ENCODE data around the gene DDR1. TPM values are rescaled to one million over a fixed set of nuclear protein-coding genes. Genes with fewer than 3 reads are reported as not detected.
"Not testable (repeated sequence)": the region's sequence is repeated elsewhere in the genome, so short reads cannot be mapped to it uniquely, and the experiment has no call there.

Gene DDR1
- polyA plus RNA-seq, 10 donors: 44.6 to 78.1 (median 50.8) TPM

DNA sequence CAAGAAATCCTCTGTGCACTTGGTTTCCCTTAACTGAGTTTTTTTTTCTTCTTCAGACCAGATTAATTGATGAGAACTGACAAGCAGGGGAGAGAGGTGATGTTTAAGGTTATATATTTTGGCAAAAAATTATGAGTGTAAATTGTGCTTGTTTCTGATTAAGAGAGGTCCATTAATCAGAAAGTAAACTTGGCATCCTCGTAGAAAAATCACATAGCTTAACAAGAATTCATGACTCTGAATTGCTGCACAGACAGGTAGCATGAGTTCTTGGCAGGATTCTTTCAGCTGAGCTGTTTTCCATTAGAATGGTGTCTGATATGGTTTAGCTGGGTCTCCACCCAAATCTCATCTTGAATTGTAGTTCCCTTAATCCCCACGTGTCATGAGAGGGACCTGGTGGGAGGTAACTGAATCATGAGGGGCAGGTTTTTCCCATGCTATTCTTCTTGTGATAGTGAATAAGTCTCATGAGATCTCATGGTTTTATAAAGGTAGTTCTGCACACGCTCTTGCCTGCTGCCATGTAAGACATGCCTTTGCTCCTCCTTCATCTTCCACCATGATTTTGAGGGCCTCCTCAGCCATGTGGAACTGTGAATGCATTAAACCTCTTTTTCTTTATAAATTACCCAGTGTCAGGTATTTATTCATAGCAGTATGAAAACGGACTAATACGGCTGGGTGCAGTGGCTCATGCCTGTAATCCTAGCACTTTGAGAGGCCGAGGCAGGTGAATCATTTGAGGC, 34.2 kb upstream of the DDR1 start:
- DNase-seq: no peak

DNA sequence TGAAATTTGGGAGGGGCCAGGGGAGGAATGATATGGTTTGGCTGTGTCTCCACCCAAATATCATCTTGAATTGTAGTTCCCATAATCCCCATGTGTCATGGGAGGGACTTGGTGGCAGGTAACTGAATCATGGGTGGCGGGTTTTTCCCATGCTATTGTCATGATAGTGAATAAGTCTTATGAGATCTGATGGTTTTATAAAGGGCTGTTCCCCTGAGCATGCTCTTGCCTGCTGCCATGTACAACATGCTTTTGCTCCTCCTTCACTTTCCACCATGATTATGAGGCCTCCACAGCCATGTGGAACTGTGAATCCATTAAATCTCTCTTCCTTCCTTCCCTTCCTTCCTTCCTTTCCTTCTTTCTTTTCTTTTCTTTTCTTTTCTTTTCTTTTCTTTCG, 31.9 kb upstream of the DDR1 start:
- not testable (repeated sequence) for DNase-seq

DNA sequence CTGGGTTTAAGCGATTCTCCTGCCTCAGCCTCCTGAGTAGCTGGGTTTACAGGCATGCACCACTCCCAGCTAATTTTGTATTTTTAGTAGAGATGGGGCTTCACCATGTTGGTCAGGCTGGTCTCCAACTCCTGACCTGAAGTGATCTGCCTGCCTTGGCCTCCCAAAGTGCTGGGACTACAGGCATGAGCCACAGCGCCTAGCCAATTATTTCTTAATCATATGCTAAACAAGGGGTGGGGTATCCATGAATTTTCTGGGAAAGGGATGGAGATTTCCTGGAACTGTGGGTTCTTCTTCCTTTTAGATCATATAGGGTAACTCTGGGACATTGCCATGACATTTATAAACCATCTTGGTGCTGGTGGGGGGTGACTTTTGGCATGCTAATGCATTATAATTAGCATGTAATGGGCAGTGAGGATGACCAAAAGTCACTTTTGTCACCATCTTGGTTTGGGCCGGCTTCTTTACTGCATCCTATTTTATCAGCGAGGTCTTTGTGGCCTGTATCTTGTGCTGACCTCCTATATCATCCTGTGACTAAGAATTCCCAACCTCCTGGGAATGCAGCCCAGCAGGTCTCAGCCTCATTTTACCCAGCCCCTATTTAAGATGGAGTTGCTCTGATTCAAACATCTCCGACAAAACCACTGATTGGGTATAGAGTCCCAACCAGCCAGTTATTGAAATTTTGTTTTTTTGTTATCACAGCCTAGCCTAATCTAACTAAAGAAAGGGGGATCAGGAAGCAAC, 29.9 kb upstream of the DDR1 start:
- DNase-seq: no peak

DNA sequence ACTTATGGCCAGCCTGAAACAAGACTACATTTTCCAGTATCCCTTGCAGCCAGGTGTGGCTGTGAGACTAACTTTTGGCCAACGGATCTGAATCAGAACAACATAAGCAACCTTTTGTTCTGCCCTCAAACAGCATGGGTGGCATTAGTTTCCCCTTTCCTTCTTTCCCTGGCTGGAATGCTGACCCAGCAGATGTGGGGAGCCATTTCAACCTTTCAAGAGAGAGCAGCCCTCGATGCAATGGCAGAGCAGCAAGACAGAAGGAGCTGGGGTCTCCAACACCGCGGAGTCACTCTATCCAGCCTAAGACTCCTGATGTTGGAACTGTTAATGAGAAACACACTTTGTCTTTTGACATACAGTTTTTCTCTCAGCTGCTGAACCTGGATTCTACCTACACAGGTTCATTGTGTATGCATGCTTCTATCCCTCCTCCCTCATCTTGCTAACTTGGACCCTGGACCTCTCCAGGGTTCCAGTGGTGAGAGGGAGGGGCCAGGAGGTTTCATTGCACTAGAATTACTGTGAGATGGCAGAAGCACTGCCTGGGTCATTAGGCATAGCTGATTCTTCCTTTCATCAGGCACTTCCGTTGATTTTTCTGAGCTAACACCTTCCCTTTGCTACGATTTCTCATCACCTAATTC, 28.8 kb upstream of the DDR1 start:
- DNase-seq: no peak

DNA sequence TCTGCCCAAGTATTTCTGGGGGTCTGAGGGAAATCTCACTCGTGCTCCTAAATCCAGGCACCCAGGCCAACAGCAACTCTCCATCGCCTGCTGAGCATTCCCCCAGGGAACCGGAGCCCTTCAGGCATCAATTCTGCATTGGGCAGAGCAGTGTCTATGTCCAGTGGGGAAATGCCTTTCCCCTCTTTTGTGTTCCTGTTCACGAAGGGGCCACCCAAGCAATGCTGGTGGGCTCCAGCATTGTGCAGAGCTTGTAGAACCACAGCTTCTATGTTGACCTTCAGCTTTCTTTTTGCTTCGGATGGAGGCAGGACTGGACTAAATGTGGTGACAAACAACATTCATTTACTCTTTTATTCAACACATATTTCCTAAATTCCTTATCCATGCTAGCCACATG, 27.2 kb upstream of the DDR1 start:
- no peak for DNase-seq

DNA sequence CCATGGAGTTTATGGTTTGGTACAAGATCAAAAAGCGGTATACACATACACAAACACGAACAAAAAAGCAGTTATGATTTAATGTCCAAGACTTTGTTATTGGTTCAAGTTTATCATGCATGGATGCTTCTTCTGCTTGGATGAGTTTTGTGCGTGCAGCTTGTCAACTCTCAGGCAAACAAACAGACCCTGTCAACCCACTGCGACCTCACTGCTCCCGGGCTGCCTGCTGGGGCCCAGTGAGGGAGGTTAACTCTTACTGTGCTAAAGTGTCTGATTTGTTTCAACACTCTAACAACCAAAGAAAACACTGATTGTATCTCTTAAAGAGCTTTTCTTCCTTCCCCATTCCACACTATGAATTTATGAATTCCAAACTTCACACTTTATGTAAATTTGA, 26.8 kb upstream of the DDR1 start:
- no peak for DNase-seq

DNA sequence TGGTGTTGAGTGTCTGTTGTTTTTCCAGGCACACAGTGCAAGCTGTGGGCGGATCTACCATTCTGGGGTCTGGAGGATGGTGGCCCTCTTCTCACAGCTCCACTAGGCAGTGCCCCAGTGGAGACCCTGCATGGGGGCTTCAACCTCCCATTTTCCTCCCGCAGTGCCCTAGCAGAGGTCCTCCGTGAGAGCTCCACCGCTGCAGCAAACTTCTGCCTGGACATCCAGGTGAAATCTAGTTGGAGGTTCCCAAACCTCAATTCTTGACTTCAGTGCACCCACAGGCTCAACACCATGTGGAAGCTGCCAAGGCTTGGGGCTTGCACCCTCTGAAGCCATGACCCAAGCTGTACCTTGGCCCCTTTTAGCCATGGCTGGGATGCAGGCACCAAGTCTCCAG, 24.6 kb upstream of the DDR1 start:
- DNase-seq: not testable (repeated sequence)

DNA sequence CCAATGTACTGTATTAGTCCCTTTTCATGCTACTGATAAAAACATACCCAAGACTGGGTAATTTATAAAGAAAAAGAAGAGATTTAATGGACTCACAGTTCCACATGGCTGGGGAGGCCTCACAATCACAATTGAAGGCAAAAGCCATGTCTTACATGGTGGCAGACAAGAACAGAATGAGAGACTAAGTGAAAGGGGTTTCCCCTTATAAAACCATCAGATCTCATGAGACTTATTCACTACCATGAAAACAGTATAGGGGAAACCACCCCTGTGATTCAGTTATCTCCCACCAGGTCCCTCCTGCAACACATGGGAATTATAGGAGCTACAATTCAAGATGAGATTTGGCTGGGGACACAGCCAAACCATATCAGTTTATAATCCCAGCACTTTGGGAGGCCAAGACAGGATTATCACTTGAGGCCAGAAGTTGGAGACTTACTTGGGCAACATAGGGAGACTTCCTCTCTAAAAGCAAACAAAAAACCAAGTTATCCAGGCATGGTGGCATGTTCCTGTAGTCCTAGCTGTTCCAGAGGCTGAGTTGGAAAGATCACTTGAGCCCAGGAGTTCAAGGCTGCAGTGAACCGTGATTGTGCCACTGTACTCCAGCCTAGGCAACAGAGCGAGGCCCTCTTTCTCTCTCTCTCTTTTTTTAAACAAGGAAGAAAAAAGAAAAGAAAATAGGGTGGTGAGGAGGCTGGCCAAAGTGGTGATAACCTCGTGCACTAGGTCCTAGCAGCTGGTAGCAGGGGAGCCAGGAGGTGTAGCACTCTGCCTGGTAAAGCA, 22.9 kb upstream of the DDR1 start:
- DNase-seq: no peak

DNA sequence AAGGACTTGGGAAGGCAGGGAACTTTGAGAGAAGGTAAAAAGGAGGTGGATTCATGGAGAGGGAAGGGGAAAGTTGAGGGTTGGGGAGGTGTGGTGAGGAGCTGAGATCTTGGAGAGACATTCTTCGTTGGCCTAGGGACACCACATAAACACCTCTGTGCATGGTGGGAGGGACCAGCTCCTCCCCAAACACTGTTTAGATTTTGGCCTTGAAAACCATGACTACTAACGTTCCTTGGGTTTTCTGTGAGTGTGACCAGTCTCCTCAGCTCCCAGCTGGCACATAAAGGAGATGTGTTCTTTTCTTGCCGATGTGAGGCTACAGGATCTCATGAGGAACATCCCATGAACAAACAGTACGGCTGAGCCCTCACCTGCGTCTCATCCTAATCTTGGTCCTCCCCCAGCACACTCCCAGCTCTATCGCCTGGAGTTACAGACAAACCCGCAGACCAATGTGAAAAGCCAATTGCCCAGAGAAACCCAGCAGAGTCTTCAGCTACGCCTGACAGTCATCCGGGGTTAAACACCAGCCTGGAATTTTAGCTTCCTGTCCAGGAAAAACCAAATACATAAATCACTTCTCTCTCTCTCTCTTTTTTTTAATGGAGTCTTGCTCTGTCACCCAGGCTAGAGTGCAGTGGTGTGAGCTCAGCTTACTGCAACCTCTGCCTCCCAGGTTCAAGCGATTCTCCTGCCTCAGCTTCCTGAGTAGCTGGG, 22.0 kb upstream of the DDR1 start:
- DNase-seq: no peak

DNA sequence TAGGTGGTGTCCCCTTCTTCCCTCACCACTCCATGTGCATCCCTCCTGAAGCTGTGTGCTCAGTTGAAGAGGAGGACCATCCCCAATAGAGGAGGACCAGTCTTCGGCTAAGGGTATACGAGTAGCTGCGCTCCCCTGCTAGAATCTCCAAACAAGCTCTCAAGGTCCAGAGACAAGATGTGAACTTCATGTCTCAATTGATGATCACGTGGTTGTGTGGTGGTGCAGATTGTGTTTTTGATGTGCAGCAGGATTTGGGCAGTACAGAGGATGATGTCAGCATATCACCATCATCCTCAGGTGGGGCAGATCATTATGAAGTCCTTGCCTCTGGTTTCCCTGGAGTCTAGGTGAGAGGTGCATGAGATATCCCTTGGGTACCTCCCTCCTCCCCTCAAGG, 20.0 kb upstream of the DDR1 start:
- DNase-seq: no peak

DNA sequence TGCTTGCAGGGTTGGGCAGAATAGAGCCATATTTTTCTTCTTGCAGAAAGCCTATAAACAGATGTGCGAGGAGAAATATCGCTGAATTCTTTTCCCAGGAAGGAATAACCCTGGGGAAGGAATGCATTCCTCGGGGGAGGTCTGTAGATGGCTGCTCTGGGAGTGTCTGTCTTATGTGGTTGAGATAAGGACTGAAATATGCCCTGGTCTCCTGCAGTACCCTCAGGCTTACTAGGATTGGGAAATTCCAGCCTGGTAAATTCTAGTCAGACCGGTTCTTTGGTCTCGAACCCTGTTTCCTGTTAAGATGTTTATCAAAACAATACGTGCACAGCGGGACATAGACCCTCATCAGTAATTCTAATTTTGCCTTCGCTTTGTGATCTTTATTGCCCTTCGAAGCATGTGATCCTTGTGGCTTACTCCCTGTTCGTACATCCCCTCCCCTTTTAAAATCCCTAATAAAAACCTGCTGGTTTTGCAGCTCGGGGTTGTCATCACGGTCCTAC, 15.0 kb upstream of the DDR1 start:
- DNase-seq: not testable (repeated sequence)

DNA sequence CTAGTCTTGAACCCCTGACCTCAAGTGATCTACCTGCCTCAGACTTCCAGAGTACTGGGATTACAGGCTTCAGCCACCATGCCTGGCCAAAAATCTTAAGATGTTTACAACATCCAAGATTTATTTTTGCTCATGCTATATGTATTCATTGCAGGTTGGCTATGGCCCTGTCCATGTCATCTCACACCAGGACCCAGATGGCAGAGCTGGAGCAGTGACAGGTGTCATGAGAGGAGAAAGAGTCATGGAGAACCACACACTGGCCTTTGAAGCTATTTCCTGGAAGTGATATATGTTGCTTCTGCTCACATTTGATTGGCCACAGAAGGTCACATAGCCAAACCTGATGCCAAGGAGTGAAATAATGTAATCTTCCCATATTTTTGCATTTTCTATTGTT, 13.8 kb upstream of the DDR1 start:
- no peak for DNase-seq

DNA sequence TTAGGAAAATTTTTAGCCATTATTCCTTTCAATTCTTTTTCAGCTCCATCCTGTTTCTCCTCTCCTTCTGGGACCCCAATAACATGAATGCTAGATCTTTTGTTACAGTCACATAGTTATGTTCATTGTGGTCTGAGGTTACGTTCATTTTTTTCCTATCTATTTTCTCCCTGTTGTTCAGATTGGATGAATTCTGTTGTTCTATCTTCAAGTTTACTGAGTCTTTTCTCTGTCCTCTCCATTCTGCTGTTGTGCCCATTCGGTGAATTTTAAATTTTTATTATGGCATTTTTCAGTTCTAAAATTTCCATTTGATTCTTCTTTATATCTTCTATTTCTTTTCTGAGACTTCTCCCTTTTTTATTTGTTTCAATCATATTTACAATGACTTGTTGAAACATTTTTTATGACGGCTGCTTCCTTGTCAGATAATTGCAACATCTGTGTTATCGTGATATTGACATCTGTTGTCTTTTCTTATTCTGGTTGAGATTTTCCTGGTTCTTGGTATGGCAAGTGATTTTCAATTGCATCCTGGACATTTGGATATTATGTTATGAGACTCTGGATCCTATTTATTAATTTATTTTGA, 12.6 kb upstream of the DDR1 start:
- no peak for DNase-seq

DNA sequence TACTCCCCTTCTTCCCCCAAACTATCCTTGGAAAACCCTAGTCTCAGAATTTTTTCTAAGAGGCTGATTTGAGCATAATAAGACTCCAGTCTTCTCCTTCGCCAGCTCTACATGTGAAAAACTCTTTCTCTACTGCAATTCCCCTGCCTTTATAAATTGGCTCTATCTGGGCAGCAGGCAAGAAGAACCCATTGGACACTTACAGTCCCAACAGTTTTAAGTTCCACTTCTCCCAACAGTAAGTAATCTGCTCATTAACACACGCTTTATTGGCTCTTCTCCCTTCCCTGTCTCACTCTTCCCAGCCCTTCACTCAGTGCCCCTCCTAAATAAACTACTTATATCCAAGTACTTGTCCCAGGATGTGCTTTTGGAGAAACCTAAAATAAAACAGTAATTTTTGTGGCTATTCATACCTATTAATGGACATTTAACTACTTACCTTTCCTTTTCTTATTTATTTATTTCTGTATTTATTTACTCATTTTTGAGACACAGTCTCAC, 11.1 kb upstream of the DDR1 start:
- no peak for DNase-seq

DNA sequence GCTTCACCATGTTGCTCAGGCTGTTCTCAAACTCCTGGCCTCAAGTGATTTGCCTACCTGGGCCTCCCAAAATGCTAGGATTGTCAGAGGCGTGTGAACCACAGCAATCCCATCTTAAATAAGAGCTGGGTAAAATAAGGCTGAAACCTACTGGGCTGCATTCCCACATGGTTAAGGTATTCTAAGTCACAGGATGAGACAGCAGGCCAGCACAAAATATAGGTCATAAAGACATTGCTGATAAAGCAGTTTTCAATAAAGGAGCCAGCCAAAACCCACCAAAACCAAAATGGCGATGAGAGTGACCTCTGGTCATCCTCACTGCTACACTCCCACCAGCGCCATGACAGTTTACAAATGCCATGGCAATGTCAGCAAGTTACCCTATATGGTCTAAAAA, 10.5 kb upstream of the DDR1 start:
- DNase-seq: not testable (repeated sequence)

DNA sequence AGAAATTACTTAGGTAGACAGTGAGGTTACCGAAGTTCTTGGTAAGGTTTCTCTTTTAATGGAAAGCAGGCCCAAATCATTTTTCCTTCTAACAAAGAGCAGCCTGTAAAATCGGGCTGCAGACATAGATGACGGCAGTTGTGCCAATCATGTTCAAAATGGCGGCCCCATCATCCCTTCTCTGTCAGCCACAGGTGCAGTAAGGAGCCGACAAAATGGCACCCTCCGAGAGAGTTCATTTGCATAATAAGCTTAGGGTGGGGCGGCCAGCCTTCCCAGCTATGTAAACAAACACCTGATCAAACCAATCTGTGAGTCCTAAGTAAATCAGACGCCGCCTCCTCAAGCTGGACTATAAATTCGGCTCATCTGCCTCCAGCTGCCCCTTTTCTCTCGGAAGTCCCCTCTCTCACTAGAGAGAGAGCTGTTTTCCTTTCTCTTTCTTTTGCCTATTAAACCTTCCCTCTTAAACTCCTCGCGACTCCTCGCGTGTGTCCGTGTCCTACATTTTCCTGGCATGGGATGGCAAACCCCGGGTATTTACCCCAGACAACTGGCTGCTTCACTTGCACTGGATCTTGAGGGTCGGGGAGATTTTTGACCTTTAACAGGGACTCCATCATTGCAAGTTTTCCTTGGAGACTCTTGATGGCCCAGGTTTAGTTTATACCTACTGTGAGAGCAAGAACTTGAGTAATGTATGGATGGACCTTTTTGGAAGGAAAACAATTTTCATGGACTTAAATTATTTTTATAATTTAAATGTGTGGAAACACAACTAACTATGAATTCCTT, 8.9 kb upstream of the DDR1 start:
- DNase-seq: no peak

DNA sequence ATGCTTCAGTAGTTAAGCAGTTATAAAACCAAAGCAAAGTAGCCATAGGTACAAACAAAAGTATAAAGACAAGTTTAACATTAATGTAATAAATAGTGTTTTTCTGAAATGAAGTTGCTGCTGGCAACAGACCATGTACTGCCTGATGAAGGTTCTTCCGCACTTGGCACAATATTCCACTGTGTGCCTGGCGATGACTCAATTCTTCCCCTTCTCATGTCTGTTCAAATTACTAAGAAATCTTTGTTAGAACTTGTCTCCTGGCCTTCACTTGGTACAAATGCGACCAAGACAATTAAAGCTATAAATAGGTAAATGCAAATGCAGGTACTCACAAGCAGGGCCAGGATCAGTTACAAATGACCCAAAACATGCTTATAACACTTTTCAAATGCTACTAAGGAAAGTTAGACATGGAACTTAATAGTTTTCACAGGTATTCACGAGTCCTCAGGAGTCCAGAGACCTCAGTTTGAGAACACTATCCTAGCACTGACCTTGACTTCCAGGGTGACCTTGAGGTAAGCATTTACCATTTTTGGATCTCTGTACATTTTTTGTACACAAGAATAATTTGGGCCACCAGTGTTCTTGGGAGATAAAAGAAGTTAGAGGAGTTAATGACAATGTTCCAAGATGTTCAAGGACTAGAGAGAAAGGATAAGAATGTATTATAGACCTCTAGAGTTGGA, 8.1 kb upstream of the DDR1 start:
- DNase-seq: peak in 2 of 3 donors; percentile 18 to 44

DNA sequence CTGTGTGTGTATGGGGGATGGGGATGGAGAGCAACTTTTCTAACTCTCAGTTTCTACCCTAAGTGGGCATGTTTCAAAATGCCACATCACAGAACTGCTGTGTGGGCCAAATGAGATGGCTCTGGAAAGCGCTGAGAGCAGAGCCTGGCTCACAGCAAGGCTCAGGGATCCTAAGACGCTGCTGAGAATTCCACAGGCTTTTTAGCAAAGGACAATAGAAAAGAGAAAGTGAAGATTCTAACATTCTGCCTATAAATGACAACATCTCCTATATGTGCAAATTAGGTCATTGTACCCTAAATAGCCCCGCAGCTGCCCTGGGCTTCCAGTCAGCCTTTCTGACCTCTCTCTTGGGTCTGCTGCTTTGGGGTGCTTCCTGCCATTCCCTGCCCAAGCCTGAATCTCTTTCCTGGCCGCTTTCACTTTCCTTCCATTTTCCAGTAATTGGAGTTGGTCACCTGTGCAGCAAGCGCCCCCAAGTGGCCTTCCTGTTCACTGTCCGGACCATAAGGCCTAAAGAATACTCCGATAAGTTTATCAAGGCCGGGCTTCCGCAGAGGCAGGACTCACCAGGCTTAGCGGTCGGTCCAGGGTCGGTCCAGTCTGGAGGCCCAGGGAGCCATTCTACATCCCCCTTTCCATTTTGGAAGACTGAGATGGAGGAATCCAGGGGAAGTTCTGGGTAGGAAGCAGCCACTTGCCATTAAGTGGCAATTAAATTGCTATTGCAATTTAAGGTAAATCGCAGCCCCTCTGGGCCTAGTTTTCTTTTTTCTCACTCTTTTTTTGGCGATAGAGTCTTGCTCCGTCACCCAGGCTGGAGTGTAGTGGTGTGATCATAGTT, 6.7 kb upstream of the DDR1 start:
- peak; percentile 90 to 95 (median 91) for DNase-seq
